ENCODE measurements around the gene RBKS.

RBKS gene

DNA sequence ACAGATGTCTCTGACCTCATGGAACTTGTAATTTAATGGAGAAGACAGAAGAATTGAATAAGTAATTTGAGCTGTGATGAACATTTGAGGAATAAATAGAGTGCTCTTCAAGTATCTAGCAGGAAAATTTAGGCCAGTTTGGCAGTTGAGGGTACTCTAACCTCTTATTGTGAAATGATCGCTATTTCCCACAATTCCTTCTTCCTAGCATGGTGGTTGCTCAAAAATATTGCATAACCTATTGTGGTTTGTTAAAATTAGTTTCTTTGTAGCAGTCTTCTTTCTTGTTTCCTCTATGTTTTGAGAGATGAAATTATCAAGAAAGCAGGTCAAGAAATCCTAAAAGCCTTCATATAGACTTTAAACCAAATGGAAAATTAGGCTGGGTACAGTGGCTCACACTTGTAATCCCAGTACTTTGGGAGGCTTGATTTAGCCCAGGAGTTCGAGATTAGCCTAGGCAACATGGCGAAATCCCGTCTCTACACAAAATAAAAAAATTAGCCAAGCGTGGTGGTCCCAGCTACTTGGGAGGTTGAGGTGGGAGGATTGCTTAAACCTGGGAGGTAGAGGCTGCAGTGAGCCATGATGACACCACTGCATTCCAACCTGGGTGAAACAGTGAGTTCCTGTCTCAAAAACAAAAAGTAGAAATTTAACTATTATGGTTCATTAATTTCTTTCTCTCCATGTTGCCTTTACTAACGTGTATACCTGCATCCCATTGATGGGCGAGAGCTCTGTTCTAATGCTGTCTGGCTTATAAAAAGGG is 58.7 kb downstream of the RBKS start:
- DNase-seq (ENCODE audit: low read depth), result no peak

GRCh38 chr2:27830656-27831055 is 59.5 kb downstream of the RBKS start:
- no peak for DNase-seq (ENCODE audit: low read depth)

DNA sequence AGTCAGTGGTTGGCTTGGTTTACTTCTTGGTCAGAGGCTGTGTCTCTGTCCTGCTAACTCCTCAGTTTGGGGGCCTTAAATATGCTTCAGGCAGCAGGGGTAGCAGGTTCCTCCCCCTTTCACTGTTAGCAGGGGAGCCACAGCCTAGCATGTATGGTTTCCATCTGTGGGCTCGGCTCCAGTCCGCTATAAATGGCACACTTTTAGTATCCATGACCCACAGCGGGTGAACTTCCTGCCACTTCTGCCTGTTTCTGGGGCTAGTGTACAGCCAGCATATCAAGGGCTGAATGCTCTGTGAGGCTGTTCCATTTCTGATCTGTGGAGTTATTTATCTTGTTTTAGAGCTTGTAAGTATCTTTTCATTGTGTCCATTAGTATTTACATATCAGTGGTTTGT is 60.4 kb downstream of the RBKS start:
- no peak for DNase-seq (ENCODE audit: low read depth)

- no peak for DNase-seq (ENCODE audit: low read depth)
Observed at GRCh38 chr2:27828305-27828704, 61.9 kb downstream of the RBKS start.

GRCh38 chr2:27824401-27824800 is 65.8 kb downstream of the RBKS start:
- DNase-seq (ENCODE audit: low read depth), result no peak

GRCh38 chr2:27823569-27823968 is 66.6 kb downstream of the RBKS start:
- DNase-seq (ENCODE audit: low read depth), result no peak

- no peak for DNase-seq (ENCODE audit: low read depth)
Observed at GRCh38 chr2:27823135-27823534, 67.1 kb downstream of the RBKS start.

- no peak for DNase-seq (ENCODE audit: low read depth)
Observed at GRCh38 chr2:27822049-27822448, 68.1 kb downstream of the RBKS start.

- DNase-seq (ENCODE audit: low read depth), result no peak
Observed at GRCh38 chr2:27815860-27816438, 74.2 kb downstream of the RBKS start.

- DNase-seq (ENCODE audit: low read depth), result no peak
Observed at GRCh38 chr2:27814758-27815157, 75.4 kb downstream of the RBKS start.

DNA sequence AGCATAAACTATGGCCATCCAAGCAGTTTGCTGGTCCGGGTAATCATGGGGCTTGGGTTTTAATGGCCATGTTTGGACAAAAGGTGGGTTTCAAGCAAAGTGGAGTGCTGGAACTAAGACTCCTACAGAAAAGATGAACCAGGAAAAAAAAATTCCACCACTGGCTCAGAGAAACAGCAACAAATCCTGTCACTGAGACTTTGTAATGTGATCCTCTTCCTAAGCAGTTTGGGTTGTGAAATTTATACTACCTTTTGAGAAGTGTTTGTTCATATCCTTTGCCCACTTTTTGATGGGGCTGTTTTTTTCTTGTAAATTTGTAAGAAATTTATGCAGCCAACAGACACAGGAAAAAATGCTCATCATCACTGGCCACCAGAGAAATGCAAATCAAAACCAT is 78.4 kb downstream of the RBKS start:
- no peak for DNase-seq (ENCODE audit: low read depth)

DNA sequence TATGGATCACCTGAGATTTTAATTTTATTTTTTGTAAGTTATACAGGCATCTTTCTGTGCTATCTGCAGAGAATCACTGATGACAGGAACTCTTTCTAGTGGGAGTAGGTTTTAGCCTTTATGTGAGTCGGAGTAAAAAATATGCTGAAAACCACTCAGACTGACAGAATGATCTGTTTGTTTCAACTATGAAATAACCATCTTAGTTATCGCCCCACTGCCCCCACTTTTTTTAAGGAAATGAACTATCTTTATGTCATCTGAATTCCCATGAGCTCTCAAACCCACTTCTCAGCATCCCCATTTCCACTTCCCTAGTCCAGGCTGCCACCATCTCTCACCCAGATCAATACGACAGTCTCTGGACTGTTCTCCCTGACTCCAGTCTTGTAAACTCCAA is 79.7 kb downstream of the RBKS start:
- no peak for DNase-seq (ENCODE audit: low read depth)

GRCh38 chr2:27809761-27810241 is 80.4 kb downstream of the RBKS start:
- peak; percentile 81 for DNase-seq (ENCODE audit: low read depth)

GRCh38 chr2:27808984-27809383 is 81.2 kb downstream of the RBKS start:
- DNase-seq (ENCODE audit: low read depth), result no peak

GRCh38 chr2:27808418-27808817 is 81.8 kb downstream of the RBKS start:
- DNase-seq (ENCODE audit: low read depth), result no peak

DNA sequence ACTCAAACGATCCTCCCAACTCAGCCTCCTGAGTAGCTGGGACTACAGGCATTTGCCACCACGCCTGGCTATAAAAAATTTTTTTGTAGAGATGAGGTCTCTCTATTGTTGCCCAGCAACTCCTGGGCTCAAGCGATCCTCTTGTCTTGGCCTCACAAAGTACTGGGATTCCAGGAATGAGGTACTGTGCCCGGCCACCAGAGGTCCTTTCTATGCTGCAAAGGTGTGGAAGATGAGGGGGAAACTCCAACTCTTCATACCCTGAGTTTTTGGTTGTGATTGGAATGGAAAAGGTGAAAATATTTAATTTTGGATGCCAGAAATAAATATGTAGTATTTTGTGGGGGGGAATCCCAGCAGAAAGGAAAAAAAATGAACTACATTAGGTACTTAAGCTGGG is 82.7 kb downstream of the RBKS start:
- no peak for DNase-seq (ENCODE audit: low read depth)

- no peak for DNase-seq (ENCODE audit: low read depth)
Observed at GRCh38 chr2:27806311-27807059, 83.7 kb downstream of the RBKS start.

DNA sequence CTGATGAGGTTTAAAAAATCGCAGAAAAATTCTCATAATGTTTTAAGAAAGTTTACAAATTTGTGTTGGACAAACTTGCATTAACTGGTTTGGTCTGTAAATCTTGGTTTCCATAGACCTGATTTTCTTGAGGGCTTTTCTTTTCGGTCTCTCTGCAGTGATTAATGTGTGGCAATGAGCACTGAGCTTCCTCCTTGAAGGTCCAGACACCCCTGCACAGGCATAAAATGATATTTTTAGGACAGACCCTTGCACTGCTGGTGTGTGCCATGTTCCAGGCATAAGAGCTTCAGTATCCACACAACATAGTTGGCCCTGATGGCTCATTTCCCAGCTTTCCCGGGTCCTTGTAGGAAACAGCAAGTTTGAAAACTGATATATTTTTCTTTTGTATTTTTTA is 85.0 kb downstream of the RBKS start:
- no peak for DNase-seq (ENCODE audit: low read depth)

- DNase-seq (ENCODE audit: low read depth), result no peak
Observed at GRCh38 chr2:27804146-27804545, 86.0 kb downstream of the RBKS start.

DNA sequence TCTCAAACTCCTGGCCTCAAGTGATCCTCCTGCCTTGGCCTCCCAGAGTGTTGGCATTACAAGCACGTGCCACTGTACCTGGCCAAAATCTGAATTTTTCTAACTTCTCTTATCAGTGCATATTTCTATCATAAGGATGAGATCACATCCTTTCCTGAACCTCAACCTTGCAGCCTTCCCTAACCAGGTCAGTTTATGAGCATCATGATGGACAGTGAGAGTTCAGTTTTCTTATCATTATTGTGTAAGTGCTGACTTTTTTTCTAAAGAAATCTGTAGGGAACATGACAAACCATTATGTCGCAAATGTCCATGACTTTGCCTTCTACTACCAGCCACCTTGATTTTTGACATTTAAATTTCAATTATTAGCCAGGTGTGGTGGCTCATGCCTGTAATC is 87.1 kb downstream of the RBKS start:
- no peak for DNase-seq (ENCODE audit: low read depth)

GRCh38 chr2:27802547-27802946 is 87.6 kb downstream of the RBKS start:
- no peak for DNase-seq (ENCODE audit: low read depth)

DNA sequence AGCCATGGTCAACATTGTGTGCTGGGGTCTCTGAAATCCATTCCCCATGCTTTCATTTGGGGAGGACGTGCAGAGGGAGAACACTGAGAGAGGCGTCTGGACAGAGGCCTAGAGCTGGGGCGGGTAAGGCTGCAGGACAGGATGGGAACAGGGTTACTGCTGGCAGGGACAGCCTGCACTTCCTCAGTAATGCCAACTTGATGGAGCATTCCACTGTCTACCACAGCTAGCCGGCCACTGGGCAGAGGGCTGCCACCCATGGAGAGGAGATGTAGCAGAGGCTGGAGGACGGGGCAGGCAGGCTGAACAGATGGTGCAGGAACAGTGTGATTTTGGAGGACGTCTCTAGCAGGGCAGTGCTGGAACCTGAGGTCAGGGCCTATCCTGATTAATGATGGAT is 89.3 kb downstream of the RBKS start:
- no peak for DNase-seq (ENCODE audit: low read depth)

GRCh38 chr2:27799646-27800010 is 90.6 kb downstream of the RBKS start:
- no peak for DNase-seq (ENCODE audit: low read depth)

All from stromal cell of bone marrow (primary cell).